NCI-H748 (cell line): Measurements from ENCODE around the gene SHF.
"Not testable (repeated sequence)": the region's sequence is repeated elsewhere in the genome, so short reads cannot be mapped to it uniquely, and the experiment has no call there.

Experiments used
- DNase-seq: peaks from one replicate; lab custom pipeline; 2025; ENCODE audit not compliant: unreplicated experiment; lab: John Stamatoyannopoulos, UW

Gene SHF

DNA sequence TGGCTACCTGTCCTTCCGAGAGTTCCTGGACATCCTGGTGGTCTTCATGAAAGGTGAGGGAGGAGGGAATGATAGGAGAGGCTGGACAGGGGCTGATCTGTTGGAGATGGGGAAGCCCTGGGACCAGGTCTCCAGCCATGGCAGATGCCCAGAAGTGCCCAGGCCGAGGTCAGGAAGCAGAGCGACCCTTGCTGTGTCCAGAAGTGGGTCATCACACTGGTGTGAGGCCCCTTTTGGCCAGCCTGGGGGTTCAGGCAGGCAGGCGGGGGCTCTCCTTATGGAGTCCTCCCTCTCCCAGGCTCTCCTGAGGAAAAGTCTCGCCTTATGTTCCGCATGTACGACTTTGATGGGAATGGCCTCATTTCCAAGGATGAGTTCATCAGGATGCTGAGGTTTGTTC lies 40.2 kb downstream of the SHF start:
- no peak for DNase-seq

DNA sequence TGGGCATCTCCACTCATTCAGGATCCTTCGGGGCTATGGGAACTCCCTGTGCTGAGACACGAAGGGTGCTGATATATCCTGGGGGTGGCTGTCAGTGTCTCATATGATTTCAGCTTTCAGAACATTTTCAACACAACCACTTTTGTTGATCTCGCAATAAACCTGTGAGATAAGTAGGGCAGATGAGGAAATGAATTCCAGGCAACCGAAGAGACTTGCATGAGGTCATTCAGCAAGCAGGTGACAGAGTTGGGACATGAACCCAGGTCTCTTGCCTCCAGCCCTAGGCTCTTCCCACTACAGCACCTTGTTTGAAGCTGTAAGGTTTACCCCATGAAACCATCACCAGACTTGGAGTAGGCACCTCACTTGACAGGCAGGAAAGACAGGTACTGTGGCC lies 41.4 kb downstream of the SHF start:
- no peak for DNase-seq

DNA sequence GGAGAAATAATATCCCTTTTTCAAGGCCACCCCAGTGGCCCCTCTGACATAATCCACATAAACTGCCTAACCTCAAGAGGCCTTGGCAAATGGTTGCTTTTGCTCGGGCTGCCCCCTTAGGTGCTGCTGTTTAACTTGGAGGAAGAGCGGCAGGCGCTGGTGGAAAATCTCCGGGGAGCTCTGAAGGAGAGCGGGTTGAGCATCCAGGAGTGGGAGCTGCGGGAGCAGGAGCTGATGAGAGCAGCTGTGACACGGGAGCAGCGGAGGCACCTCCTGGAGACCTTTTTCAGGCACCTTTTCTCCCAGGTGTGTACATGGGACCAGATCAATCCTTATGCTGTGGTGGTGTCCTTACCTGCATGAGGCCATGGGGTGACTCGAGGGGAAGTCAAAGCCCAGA lies 43.0 kb downstream of the SHF start:
- DNase-seq, result no peak

GRCh38 chr15:45143946-45144345 lies 43.8 kb downstream of the SHF start:
- DNase-seq, result no peak

- no peak for DNase-seq
Observed at GRCh38 chr15:45143056-45143455, 44.7 kb downstream of the SHF start.

- no peak for DNase-seq
Observed at GRCh38 chr15:45141386-45141785, 46.4 kb downstream of the SHF start.

GRCh38 chr15:45140557-45141250 lies 47.1 kb downstream of the SHF start:
- no peak for DNase-seq

- no peak for DNase-seq
Observed at GRCh38 chr15:45139770-45140169, 48.0 kb downstream of the SHF start.

- no peak for DNase-seq
Observed at GRCh38 chr15:45138814-45139765, 48.7 kb downstream of the SHF start.

- DNase-seq, result no peak
Observed at GRCh38 chr15:45137703-45138102, 50.1 kb downstream of the SHF start.

GRCh38 chr15:45136378-45136764 lies 51.4 kb downstream of the SHF start:
- DNase-seq, result no peak

DNA sequence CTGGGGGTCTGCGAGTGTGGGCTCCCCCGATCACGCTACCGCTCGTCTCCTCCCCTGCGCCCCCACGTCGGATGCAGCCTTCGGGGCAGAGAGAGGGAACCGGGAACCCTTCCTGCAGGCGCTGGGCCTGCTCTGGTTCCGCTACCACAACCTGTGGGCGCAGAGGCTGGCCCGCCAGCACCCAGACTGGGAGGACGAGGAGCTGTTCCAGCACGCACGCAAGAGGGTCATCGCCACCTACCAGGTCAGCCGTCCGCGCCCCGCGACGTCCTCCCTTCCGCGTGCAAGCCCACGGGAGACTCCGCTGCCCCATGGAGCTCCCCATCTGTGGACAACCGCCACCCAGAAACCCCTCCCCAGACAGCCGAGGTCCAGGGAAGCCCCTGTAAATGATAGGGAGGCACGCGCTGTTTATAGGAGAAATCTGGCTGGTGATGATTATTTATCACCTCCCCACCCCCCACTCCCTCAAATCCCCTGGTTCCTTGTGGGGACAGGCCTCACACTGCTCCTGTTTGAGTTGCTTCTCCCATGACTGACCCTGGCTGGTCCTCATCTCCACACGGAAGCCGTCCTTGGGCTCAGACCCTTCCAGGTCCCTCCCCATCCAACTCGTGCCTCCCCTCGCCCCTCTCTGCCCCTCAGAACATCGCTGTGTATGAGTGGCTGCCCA lies 51.9 kb downstream of the SHF start:
- not testable (repeated sequence) for DNase-seq

DNA sequence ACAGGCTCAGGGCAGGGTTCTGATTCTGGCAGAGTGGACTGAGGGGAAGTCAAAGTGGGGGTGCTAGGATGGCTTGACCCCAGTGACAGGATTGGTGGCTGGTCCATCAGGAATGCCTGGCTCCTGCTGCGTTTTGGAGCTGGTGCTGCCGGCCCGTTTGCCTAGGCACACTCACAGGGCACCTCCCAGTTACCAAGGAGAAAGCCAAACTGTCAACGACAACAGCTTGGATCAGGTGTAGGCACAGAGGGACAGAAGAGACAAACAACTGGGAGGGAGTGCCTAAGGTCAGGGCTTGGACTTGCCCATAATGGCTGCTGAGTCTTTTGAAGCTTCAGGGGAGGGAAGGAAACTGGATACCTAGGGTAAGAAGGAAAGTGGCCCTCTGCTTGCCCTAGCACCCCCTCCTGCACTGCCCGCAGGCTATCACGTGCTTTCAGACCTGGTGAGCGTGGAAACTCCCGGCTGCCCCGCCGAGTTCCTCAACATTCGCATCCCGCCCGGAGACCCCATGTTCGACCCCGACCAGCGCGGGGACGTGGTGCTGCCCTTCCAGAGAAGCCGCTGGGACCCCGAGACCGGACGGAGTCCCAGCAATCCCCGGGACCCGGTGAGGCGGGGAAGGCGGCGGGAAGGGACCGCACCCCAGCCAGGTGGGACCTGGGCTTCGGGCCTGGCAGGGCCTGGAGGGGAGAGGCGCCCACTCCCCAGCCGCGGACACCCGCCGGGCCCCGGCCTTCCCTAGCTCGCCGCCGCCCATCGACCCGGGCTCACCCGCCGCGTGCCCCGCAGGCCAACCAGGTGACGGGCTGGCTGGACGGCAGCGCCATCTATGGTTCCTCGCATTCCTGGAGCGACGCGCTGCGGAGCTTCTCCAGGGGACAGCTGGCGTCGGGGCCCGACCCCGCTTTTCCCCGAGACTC lies 52.8 kb downstream of the SHF start:
- DNase-seq, result no peak

DNA sequence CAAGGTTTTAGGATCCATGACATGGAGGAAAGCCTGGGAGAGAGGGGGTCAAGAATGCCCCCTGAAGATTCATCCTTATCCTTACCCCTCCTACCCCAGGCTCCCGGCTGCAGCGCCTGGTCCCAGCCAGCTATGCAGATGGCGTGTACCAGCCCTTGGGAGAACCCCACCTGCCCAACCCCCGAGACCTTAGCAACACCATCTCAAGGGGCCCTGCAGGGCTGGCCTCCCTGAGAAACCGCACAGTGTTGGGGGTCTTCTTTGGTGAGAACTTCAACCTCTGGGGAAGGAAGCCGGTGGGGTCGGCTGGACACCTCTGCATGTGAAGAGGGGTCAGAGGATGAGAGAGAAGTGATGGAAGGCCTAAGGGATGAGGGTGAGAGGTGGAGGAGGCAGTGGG lies 53.7 kb downstream of the SHF start:
- no peak for DNase-seq

- DNase-seq, result peak; percentile 17
Observed at GRCh38 chr15:45133561-45133920, 54.2 kb downstream of the SHF start.

GRCh38 chr15:45132844-45133560 lies 54.8 kb downstream of the SHF start:
- DNase-seq, result no peak

DNA sequence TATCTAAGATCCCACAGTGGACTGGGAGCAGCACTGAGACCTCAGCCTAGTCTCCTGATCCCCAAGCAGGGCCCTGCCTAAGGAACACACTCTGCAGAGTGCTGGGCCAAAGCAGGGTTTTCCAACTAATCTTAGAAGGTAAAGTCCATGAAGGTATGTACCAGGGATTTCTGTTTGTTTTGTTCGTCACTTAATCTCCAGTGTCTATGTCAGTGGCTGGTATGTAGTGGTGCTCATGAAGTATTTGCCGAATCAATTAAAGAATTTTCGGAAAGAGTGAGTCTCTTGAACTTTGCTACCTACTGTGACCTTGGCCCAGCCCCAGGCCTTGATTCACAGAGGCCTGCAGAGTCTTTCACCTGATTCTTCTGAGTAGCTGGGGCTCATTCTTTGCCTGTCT lies 56.3 kb downstream of the SHF start:
- no peak for DNase-seq

DNA sequence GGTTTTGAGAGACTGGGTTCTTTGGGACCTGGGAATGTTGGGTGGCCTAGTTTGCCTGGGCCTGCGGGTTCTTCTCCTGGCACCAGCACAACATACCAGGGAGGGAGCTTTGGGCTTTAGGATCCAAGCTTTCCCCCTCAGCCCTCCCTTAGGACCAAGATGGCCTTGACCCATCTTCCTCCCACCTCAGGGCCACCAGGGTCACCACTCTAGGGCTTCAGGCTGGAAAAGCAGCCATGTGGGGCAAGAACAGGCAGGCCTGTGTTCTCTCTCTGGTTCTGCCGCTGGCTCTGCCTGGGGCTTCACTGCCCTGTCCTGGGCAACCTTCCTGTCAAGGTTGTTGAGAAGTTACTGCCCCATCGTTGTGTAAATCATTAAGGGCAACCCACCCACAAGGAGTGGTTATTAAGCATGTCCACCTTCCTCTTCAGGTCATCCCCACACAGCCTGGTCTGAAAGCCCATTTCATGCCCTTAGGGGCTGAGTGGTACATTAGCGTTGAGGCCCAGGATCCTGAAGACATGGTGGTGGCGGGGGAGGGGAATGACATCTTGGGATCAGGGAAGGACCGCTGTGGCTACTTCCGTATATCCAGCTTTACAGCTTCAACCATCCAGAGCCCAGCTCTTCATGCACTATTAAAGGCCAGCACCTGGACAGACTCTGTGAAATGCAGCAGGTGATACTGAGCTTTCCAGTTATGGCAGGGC lies 57.3 kb downstream of the SHF start:
- DNase-seq, result no peak

GRCh38 chr15:45129651-45130129 lies 58.1 kb downstream of the SHF start, which contains the start of the genes DUOX1 and DUOXA1:
Gene DUOX1, plus strand, starts transcription at chr15:45129994. Its CDS starts 1,973 bp downstream, at chr15:45131967.
Gene DUOXA1, minus strand, starts transcription at chr15:45129879. Its CDS starts 6,865 bp downstream, at chr15:45123014.
- no peak for DNase-seq
